GM19467 (cell line): ENCODE results near the gene SPATA19.

Experiments used
- ATAC-seq: cut with Tn5 transposase; IDR thresholded peaks from one replicate; pipeline ENCODE4 v1.9.1; 2021; ENCODE audit warnings: mild to moderate bottlenecking, moderate library complexity; ENCODE audit not compliant: unreplicated experiment

SPATA19 gene

DNA sequence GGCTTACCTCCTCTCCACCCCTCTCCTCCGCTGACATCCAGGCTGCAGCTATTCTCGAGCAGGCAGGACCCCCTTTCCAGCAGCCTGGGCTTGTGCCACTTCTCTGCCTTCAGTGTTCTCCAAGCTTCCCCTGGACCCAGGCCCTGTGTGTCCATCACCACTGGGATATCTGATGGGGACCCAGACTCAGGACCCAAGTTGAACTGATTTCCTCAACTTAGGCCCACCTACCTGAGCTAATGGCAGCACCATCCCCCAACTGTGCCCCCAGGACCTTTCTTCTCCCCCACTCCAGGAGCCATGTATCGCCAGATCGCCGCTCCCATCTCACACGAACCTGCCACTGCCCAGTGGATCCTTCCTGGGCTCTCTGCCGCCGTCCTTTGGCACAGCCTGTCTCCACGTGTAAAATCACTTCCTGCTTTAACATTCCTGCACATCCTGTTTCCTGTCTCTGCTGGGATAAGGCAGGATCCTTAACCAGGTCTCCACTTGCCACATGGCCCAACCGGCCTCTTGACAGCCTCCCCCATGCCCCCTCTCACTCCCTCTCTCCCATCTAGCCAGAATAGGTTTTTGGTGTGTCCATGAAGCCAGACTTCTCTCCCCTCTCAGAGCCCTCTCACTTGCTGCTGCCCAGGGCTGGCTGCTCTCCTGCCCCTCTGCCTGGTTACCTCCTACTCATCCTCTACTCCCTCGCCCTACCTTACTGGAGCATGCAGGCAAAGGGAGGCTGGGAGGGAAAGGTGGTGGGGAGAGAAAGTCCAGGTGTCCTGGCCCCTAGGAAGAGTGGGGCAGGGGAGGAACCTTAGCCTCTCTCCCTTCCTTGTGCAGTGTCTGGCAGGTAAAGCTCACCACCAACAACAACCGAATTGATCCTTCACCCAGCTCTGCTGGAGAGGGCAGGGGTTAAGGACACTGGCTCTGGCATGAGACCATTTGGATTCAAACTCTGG lies 9.4 kb downstream of the SPATA19 start:
- ATAC-seq, result no peak

DNA sequence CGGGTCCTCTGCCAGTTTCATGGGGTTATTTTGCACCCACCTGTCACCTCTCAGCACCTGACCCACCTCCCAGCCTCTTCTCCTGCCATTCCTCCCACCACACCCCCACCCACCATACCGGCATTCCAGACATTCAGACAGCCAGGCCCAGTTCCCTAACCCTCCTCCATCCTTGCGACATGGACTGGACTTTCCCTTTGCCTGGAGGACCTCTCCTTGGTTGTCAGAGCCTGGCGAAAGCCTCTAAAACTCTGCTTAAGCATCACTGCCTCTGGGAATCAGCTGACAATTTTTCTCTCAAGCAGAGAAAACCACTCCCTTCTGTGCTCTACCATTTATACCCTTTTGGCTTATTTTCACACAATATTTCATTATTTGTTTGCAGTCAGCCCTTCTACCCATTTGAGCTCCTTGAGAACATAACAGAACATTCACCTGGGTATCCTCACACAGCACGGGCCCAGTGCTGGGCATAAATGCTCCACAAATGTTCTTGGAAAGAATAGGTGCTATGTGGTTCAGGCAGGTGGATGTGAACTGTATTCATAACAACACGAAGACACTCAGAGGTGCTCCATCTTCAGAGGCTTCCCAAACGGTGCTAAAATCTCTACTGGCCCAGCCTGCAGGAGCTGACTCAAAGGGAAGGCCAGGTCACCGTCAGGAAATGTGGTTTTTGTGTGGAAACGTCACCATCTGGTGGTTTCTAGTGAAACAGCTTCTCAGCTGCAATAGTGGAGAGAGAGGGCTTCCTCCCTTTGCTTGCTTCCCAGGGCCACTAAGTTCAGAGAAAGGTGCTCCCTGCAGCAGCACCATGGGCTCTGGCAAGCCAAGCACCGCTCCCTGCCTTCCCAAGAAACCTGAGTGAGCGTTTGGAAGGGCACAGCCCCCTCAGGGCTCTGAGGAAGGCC lies 10.4 kb downstream of the SPATA19 start:
- ATAC-seq, result peak; percentile 87

DNA sequence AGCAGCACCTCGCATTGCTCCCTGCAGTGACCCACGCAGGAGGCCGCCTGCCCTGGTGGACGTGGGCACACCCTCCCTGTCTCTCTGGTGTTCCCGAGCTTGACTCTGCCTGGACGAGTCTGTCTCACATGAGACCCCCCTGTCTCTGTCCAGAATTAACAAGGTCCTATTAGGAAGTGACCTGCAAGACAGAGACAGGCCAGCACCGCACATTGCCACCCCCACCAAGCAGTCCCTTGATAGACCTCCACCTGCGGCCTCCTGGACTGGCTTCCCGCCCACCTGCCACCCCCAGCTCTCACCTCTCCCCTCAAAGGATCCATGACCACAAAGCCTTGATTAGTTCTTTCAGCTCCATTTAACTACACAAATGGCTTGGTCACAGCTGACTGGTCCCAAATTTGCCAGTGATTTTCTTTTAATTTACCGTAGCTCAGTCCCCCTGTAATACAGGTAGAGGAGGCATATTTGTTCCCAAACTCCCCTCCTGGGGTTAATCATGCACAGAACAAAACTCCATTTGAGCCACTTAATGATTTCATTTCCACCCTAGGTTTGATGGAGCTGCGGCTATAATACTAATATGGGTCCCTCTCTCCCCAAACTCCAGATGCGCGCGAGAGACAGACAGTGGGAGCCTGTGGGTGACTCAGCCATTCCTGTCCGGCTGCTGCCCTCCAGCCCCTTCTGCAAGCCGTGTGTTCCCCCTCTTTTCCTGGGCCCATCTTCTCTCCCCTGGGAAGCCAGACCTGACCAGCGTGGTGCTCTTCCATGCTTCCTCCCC lies 11.2 kb downstream of the SPATA19 start:
- no peak for ATAC-seq

DNA sequence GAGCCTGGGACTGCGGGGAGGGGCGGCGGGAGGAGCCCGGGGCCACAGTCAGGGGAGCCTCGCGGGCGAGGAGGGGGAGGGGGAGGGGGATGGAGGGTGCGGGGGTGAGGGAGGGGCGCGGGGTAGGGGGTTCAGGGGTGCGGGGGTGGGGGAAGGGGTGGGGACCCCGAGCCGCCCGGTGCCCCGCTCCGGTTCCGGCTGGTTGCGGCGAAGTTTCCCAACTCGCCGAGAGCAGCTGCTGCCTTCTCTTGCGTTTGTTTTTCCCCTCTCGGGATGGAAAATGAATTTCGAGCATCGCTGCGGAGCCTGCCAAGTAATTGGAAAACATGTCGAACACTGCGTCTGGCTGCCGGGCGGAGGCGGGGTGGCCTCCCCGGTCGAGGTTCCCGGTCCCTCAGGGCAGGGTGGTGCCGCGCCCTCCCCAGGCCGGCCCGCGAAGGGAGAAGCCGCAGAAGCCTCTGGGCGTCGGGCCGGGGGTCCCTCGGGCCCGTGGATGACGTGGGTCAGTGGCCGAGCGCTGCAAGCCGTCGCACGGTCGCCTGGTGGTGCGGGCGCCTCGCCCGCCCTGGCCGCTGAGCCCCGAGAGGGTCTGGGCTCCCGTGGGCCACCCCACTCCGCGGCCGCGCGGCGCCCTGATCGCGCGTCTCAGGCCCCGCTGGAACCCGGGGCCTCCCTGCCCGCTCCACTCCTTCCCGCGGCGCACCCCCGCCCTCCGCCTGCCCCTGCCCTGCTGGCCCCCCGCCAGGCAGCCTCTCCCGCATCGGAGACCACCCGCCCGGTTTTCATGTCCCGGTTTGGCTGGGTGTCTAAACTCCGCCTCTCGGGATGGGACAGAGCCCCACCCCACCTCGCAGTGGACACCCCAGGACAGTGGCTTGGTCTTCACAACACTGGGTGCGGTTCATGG lies 12.1 kb downstream of the SPATA19 start:
- no peak for ATAC-seq

DNA sequence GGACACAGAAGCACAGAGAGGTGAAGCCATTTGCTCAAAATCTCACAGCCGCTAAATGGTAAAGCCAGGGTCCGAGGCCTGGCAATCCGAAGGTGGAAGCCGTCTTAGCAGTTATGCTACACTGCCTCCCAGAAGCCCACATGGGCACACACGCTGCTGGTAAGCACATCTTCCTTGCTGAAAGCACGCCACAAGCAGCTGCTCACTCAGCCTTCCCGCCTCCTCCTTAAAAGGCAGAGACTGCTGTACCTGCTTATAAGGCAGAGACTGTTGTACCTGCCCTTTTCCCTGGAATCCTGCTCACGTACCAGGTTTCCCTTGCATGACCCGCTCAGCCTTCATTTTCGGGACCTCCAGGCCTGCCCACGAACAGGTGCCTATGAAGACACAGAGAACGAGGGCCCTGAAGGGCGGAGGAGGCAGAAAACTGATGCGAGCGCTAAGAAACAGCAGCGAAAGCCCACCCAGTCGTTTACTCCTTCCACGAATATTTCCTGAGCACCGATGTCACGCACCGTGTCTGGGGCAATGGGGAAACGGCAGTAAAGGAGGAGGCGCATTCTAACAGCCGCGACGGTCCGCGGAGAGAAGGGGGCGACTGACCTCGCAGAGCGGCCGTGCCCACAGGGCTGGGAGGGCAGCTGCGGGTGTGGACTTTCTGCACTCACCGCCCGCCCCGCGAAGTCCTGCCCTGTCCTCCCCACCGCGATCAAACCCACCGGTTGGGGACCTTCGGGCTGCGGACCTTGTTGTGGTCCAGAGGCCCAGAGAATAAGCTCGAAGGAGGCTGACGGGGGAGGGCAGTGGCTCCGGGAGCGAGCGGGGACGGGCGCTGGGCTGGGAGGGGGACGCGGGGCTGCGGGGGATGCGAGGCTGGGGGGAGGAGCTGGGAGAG lies 13.0 kb downstream of the SPATA19 start:
- ATAC-seq, result no peak

DNA sequence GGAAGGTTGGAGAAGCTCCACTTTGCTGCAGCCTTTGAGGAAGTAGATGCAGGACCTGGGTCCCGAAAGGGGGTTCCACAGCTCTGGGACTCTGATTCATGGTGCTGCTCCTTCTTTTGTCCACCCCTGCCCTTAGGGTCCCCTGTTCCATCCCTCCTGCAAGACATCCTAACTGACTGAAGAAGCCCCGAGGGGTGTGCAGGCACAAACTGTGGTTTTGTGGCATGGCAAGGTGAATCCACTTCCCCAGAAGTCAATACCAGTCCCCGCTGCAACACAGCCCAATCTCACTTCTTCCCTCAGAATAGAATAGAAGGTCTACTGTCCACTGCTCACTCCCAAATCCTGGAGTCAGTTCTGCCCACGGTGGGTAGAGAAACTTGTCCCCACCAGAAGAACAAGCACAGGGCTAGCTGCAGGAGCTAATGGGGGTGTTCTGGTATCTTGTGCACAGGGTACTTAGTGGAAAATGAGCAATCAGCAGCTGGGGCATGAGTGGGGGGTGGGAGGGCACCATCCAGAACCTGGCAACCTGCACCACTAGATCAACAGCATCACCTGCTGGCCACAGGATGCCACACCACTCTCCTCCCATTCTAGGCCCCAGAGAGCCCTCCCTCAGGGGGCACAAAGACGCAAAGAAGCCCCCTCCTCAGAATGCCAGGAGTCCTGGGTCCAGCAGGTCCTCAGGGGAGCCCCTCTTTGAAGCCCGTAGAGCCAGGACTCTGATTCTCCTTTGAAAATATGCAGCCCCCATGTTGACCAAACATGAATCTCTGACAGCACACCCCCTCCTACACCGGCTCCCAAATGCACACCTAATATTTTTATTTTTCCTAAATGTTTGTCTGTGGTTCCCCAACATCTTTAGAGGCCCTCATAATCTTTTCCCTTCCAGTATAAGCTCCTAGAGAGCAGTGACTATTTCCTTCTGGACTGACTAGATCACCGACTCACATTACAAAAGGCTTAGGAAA lies 14.1 kb downstream of the SPATA19 start:
- ATAC-seq, result no peak

DNA sequence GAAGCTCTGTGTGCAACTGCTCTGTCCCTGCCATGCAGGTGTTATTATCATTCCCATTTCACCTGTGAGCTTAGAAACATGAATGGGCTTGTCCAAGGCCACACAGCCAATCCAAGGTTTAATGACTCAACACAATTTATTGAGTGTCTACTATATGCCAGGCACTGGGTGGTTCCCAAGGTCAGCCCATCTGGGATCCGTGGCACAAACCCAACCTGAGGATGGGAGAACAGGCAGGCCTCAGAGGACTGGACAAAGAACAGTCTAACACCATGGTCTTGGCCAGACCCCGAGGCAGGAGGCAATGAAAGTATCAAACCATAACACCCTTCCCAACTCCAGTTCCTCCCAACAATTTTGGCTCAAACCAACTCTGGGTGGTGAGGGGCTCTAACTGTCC lies 15.7 kb downstream of the SPATA19 start:
- no peak for ATAC-seq

DNA sequence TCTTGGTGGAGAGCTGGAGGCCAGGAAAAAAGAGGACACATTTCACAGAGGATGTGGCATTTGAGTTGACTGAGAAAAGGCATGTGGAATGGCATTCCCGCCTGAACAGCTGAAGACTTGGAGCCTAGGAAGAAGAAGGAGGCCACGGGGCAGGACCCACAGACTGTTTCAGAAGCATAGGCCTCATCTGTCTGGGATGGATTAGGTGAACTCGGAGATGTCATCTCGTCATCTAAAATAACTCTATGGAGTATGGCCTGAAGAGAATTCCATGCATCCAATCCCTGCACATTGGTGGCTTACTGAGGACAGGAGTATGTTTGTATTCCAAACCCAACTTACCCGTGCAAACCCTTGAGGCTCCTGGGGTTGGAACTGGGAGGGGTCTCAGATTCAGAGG lies 16.4 kb downstream of the SPATA19 start:
- no peak for ATAC-seq

DNA sequence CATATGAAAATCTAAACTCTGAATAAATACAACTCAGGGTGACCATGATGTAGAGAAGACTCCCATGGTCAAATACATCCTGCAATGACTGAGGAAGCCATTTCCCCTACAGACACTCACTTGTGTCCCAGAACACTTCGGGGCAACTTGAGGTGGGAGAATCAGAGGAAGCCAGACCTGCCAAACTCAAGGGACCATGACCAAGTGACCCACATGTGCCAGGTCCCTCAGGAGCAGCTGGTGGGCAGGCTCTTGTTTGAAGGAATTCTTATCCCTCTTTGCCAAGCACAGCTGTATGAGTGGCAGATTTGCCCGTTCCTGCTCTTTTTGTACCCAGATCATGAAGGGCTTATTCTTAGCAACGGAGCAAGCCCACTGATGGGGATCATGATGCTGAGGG lies 17.8 kb downstream of the SPATA19 start:
- ATAC-seq, result no peak

DNA sequence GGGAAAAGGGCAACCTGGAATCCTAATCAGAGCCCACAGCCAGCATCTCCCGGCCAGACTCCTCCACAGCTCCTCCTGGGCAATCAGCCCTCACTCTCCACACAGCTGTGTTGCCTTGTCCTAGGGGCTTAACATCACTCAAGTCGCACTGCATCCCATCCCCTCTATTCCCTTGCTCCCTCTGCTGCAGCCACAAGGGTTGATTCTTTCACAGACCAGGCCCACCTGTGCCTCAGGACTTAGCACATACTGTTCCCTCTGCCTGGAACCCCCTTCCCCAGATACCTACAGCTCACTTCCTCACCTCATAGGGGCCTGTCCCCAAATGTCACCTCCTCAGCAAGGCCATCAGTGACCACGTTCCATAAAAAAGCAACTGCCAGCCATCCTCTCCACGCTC lies 18.4 kb downstream of the SPATA19 start:
- ATAC-seq, result no peak

DNA sequence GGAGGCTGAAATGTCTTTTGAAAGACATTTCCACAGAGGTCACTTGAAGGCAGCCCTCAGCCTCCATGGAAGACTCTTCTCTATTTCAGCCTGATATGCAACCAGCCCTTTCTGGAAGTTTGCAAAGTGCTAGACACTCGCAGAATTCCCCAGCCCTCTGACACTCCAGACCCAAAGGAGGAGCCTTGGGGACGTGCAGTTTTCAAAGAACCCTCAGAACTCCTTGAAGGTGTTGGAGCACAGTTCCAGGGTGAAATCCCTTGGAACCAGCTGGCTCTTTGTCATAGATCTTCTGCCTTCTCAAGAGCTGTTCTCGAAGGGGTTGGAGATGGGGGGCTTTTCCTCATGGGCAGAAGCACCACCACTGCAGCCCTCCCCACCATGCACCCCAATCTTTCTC lies 19.6 kb downstream of the SPATA19 start:
- ATAC-seq, result no peak

DNA sequence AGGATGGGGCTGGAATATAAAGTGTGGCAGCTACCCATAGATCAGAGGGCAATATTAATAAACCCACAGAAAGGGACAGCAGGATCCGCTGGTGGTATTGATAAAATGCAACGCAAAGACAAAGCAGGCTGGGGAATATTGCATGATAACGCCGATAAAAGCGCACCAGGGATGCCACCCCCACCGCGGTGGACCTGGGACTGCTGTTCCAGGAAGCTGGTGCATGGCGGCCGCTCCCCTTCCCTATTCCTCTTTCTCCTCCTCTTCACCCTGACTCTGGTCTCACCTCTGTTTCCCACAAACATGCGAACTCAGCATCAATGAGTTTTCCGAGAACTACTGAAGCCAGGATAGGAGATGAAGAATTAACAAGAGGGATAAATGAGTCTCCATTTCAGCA lies 20.2 kb downstream of the SPATA19 start:
- no peak for ATAC-seq

DNA sequence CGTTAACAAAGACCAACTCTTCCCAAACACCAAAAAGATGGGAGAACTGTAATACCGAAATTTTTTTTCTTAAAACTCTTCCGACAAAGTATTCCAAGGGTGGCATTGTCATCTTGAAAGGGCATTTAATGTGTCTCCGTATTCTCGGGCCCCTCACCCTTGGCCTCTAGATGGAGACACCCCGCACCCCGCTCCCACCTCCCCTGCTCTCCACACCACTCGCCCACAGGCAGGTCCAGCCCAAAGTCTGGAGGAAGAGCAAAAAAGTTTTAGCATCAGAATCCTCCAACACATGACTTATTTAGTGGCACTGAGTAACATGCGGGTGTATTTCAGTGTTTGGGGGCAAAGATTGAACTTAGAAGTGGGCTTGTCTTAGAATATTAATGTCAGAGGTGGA lies 20.7 kb downstream of the SPATA19 start:
- no peak for ATAC-seq

DNA sequence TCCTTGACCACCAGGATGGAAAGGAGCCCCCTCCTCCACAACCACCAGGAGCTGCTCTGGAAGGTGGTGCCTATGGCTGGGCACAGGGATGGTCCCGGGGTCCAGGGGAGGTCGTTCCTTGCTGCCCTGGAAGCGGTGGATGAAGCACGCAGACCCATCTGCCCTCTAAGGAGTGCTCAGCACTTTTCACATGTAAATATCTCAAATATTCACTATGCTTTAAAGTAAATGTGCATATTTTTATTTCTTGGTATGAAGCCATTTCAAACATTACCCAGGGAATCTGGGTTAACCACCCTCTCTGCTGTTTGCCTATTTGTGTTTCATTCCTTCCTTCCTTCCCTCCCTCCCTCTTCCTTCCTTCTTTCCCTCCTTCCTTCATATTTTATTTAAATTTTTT lies 21.7 kb downstream of the SPATA19 start:
- no peak for ATAC-seq

DNA sequence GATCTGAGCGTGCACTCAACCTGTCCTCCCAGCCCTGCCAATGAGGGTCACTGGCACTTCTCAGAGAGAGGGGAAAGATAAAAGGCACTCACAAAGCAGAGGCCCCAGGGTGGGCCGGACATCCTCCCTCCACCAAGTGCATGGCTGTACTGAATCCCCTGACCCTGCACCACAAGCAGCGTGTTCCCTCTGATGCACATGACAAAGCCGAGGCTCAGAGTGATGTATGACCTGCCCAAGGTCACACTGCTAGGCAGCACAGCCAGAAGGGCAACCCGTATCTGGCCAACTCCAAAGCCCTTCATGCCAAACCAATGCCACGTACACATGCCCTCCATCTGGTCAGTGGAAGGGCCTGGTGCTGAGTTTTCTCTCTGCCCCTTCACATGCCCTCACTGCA lies 22.1 kb downstream of the SPATA19 start:
- no peak for ATAC-seq

DNA sequence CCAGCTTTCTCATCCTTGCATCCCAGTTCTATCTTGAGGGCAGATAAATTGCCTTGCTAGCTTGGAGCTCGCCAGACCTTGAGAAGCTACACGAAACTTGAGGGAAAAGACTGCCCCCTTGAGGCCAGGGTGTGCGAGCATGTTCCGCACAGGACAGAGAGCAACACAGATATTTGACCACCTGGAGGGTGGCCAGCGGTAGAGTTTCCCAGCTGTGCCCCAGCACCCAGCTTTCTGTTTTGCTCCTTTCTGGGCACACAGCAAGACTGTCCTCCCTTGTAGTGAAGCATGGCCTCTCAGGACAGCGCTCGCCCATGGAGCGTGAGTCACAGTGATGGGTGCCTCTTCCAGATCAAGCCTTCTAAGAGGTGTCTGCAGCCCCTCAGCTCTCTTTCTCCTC lies 23.5 kb downstream of the SPATA19 start:
- ATAC-seq, result no peak

DNA sequence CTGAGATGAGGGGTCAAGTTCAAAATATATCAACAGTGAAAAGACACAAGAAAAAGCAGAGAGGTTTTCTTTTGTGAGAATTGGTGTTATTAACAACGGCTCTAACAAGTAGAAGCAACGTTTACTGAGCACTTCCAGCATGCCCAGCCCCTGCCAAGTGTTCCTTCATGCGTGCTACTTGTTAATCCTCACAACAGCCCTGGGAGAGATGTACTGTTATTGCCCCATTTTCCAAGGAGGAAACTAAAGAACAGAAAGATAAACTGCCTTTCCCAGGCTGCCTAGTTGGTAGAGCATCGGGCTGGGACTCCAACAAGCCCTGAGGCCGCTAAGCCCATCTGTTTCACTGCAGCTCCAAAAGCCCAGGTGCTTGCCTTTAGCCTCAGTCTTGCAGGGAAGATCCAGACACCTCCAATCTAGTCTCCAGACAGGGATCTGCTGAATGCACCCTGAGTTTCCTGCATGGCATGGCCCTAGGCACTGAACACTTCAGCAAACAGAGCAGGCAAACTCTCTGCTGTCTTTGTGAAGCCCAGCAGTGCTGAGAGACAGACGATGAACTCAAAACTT lies 25.5 kb downstream of the SPATA19 start:
- no peak for ATAC-seq

DNA sequence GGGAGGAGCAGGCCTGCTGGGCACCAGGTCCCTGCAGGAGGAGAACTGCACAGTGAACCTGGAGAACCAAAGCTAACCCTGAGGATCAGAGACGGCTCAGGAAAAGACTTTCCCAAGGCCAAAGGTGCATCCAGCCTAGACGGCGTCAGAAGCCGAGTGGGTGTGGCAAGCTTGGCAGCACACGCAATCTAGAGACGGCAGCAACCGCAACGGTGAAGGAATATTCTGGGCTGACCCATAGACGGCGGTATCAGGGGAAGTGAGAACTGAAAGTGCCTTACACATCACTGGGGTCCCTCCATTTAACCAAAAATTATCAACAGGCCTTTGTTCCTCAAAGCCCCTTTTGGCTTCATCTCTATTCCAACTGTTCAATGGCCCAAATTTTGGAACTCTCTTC lies 26.2 kb downstream of the SPATA19 start:
- no peak for ATAC-seq
